SK-N-MC (cell line): ENCODE data around the gene P2RX4.

Experiments
- EZH2 ChIP-seq: fragments of 200-600 bp; sonication (generic); IDR thresholded peaks from one replicate; pipeline ENCODE4 v1.6.1; 2017; ENCODE audit warnings: antibody characterized with exemption
- POLR2AphosphoS5 ChIP-seq: IDR thresholded peaks from 2 replicates; pipeline ENCODE4 v1.6.1; 2012; ENCODE audit warnings: mild to moderate bottlenecking, low read depth, low read length, borderline replicate concordance

- TF ChIP-seq POLR2AphosphoS5 (no peak), EZH2 (no peak)
Observed at GRCh38 chr12:121186826-121187225, 23.1 kb upstream of the P2RX4 start.
